ENCODE results near the gene MARS1. TPM values are rescaled to one million over a fixed set of nuclear protein-coding genes. Genes with fewer than 3 reads are reported as not detected.

Gene MARS1
- total RNA-seq, 1 donor from 2014 or later: 141 TPM

GRCh38 chr12:57548013-57548315 lies 60.1 kb downstream of the MARS1 start:
- TF ChIP-seq CTCF (IDR thresholded peaks at IDR 0.05): no peak
- intact Hi-C loops (cut with DNase I): no loop called here
- H3K27ac ChIP-seq: no peak overlapping the region
- DNase-seq (no peak), ATAC-seq (no peak)
- H3K4me1 ChIP-seq: peaks cover 13% of the 10 kb centered on the region
- H3K9me3 ChIP-seq: no peaks in the 10 kb centered on the region
- H3K27me3 ChIP-seq: peaks cover 27% of the 10 kb centered on the region
- H3K36me3 ChIP-seq: no peaks in the 10 kb centered on the region
- no peak overlapping the region for H3K4me3 ChIP-seq

GRCh38 chr12:57548488-57548887 lies 60.6 kb downstream of the MARS1 start:
- DNase-seq (no peak), ATAC-seq (no peak)
- Histone ChIP-seq H3K27ac (no peak overlapping the region), H3K36me3 (no peaks in the 10 kb centered on the region), H3K4me3 (no peak overlapping the region), H3K9me3 (no peaks in the 10 kb centered on the region), H3K27me3 (peaks cover 27% of the 10 kb centered on the region), H3K4me1 (peaks cover 13% of the 10 kb centered on the region)
- intact Hi-C loops (cut with DNase I): no loop called here
- TF ChIP-seq CTCF (IDR thresholded peaks at IDR 0.05): no peak

GRCh38 chr12:57549203-57549908 lies 61.5 kb downstream of the MARS1 start:
- Histone ChIP-seq H3K4me1 (peaks cover 13% of the 10 kb centered on the region), H3K36me3 (no peaks in the 10 kb centered on the region), H3K9me3 (no peaks in the 10 kb centered on the region), H3K27ac (no peak overlapping the region), H3K27me3 (peaks cover 27% of the 10 kb centered on the region), H3K4me3 (peak overlapping the region; percentile 38)
- no peak for TF ChIP-seq CTCF (IDR thresholded peaks at IDR 0.05)
- intact Hi-C loops (cut with DNase I): no loop called here
- ATAC-seq (no peak), DNase-seq (no peak)

- Histone ChIP-seq H3K27me3 (peaks cover 27% of the 10 kb centered on the region), H3K4me1 (peaks cover 13% of the 10 kb centered on the region), H3K4me3 (peak within 1 kb of the TSS; percentile 38), H3K9me3 (no peaks in the 10 kb centered on the region), H3K27ac (no peak within 1 kb of the TSS), H3K36me3 (no peaks in the 10 kb centered on the region)
- ATAC-seq (peak; percentile 5), DNase-seq (peak; percentile 68)
- TF ChIP-seq CTCF (IDR thresholded peaks at IDR 0.05): no peak
- intact Hi-C loops (cut with DNase I): no loop called here
Observed at GRCh38 chr12:57549909-57550640, 62.2 kb downstream of the MARS1 start, which contains the start of gene KIF5A. Gene KIF5A (plus strand): TSS chr12:57550044. CDS start chr12:57550272, 228 bp downstream.

DNA sequence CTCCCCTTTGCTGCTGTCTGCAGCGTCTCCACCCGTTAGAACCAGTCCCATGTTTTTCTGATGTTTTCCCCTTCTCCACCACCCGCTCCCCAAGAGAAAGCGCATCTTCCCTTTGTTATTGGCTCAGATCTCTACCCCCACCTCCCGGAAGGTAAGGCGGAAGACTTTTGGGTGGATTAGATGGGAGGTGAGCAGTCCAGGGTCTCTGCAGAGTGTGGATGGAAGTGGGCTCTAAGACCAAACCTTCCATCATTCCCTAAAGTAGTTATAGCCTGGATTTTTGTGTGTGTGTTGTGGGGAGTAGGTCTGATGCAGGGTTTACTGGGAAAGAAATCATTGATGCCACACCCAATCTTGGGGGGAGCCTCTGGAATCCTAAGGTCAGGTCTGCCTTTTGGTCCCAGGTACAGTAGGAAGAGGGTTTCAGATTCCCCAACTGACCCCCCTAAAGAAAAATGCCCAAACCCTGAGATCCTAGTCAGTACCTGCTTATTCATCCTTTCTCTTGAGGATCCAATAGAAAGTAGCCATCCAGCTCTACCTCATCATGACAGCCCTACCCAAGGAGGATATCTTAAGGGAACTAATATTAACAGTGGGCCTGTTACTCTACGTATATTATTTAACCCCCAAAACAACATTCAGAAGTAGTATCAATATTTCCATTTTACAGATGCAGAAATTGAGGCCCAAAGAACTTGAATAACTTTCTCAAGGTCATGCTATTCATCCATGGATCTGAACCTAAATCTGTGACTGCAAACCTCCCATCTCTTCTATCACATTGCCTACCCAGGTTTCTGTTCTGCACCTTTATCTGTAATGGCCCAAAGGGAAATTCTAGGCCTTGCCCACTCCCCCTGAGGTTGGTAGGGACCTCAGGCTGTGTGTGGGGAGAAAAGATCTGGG lies 63.0 kb downstream of the MARS1 start:
- peak; percentile 3 for DNase-seq
- H3K27me3 ChIP-seq: peaks cover 27% of the 10 kb centered on the region
- no peaks in the 10 kb centered on the region for H3K9me3 ChIP-seq
- H3K4me3 ChIP-seq: no peak overlapping the region
- no peak for TF ChIP-seq CTCF (IDR thresholded peaks at IDR 0.05)
- peaks cover 8% of the 10 kb centered on the region for H3K4me1 ChIP-seq
- ATAC-seq: no peak
- H3K36me3 ChIP-seq: no peaks in the 10 kb centered on the region
- intact Hi-C loops (cut with DNase I): no loop called here
- no peak overlapping the region for H3K27ac ChIP-seq
